ENCODE measurements around the gene KCNJ6.

- no peak for TF ChIP-seq CTCF (IDR thresholded peaks at IDR 0.05; ENCODE audit: low read length)
- no peak for TF ChIP-seq EZH2 (IDR thresholded peaks at IDR 0.05; ENCODE audit: borderline replicate concordance, low read length)
Measured at GRCh38 chr21:37702241-37702640, 214.0 kb downstream of the KCNJ6 start.
